T-cell (primary cell): ENCODE measurements around the gene WDR7. TPM values are rescaled to one million over a fixed set of nuclear protein-coding genes. Genes with fewer than 3 reads are reported as not detected.

ENCODE experiments used
- ATAC-seq, 4 experiments: fragments of 200-7000 bp in 3 of 4; fragments of 150-1000 bp in 1 of 4; cut with Tn5 transposase; replicated peaks in 1 of 4; 1 replicate in 3 of 4; 2 replicates in 1 of 4; pipeline ENCODE4 v1.10.0; 2021; ENCODE audit warnings: moderate library complexity in 3 of 4, mild to moderate bottlenecking in 2 of 4, moderate number of reproducible peaks in 1 of 4
- CTCF ChIA-PET, 2 donors: fragments of 300-600 bp; sonication (Branson Sonifier 250); formaldehyde crosslinking; loops; one replicate each; lab custom pipeline; 2022; ENCODE audit warnings: antibody characterized with exemption in 2 of 2; lab: Charles Lee
- POLR2A ChIA-PET, 2 donors: fragments of 300-600 bp; sonication (Branson Sonifier 250); formaldehyde crosslinking; loops; one replicate each; lab custom pipeline; 2022; ENCODE audit warnings: antibody characterized with exemption in 2 of 2; lab: Charles Lee
- DNase-seq, 35 experiments: peaks; one replicate each; pipeline versions ENCODE4 v3.0.0 to v3.0.0-alpha.2; 2013 to 2023
- H3K27ac ChIP-seq: one replicate; pipeline ENCODE4 v1.5.1; 2013; ENCODE audit warnings: low read length
- H3K27me3 ChIP-seq, 2 experiments: replicated peaks in 1 of 2; 1 replicate in 1 of 2; 2 replicates in 1 of 2; pipeline versions ENCODE4 v1.6.1 to v1.7.0; 2013; ENCODE audit warnings: low read length in 1 of 2, mixed read lengths in 1 of 2; ENCODE audit not compliant: control insufficient read depth in 2 of 2, insufficient read depth in 2 of 2; ENCODE audit errors: extremely low read depth in 1 of 2
- H3K36me3 ChIP-seq, 2 donors: 1 replicate in 1 of 2; 2 replicates in 1 of 2; pipeline versions ENCODE4 v1.6.1 to v1.7.0; 2013; ENCODE audit warnings: low read length in 1 of 2; ENCODE audit not compliant: control insufficient read depth in 2 of 2, insufficient read depth in 1 of 2; ENCODE audit errors: extremely low read depth in 1 of 2
- H3K4me1 ChIP-seq, 2 experiments: 1 replicate in 1 of 2; 2 replicates in 1 of 2; pipeline versions ENCODE4 v1.6.1 to v1.7.0; 2013; ENCODE audit warnings: low read length in 2 of 2, mixed read lengths in 1 of 2; ENCODE audit not compliant: insufficient read depth in 2 of 2, control insufficient read depth in 1 of 2; ENCODE audit errors: extremely low read depth in 1 of 2
- H3K4me3 ChIP-seq, 2 donors: 1 replicate in 1 of 2; 2 replicates in 1 of 2; pipeline versions ENCODE4 v1.5.1 to v1.7.0; 2013; ENCODE audit warnings: mild to moderate bottlenecking in 2 of 2, low read length in 1 of 2, moderate library complexity in 1 of 2; ENCODE audit not compliant: control insufficient read depth in 1 of 2; ENCODE audit errors: extremely low read depth in 1 of 2
- H3K9me3 ChIP-seq: 2 replicates; pipeline ENCODE4 v1.7.0; 2013
- H3K27ac Mint-ChIP-seq, 2 donors: one replicate each; pipeline ENCODE4 v1.8.0; 2020 to 2021; ENCODE audit warnings: mild to moderate bottlenecking in 2 of 2, mixed read lengths in 2 of 2
- H3K27me3 Mint-ChIP-seq, 2 donors: one replicate each; pipeline ENCODE4 v1.8.0; 2021 to 2022; ENCODE audit warnings: mixed read lengths in 2 of 2
- H3K36me3 Mint-ChIP-seq: one replicate; pipeline ENCODE4 v1.8.0; 2021; ENCODE audit warnings: mixed read lengths
- H3K4me1 Mint-ChIP-seq, 3 donors: one replicate each; pipeline ENCODE4 v1.8.0; 2020 to 2022; ENCODE audit warnings: mixed read lengths in 3 of 3, mild to moderate bottlenecking in 1 of 3
- H3K4me3 Mint-ChIP-seq, 3 donors: one replicate each; pipeline ENCODE4 v1.8.0; 2020 to 2022; ENCODE audit warnings: mild to moderate bottlenecking in 3 of 3, mixed read lengths in 3 of 3, moderate library complexity in 3 of 3
- H3K9me3 Mint-ChIP-seq, 3 donors: one replicate each; pipeline ENCODE4 v1.8.0; 2020 to 2022; ENCODE audit warnings: mixed read lengths in 3 of 3
- WGBS: methylation state at CpG from one replicate; pipeline ENCODE4 v1.1.5; 2013; ENCODE audit warnings: missing lambda C conversion rate; ENCODE audit not compliant: insufficient coverage; 5-methylcytosine and 5-hydroxymethylcytosine counted together
- total RNA-seq, 35 experiments: library from RNA in 6 of 35; stranded (reverse) in 6 of 35; fragments of 120-200 nt in 1 of 35; gene quantifications; one replicate each; pipeline versions ENCODE4 v1.2.1 to v1.2.4 and lab custom pipeline; 2013 to 2026

Gene WDR7
- total RNA-seq, 5 donors from 2014 or later (not counting 1 experiment from before 2014, with no cell fraction given), result 35.9 to 65.6 (median 41.5) TPM

DNA sequence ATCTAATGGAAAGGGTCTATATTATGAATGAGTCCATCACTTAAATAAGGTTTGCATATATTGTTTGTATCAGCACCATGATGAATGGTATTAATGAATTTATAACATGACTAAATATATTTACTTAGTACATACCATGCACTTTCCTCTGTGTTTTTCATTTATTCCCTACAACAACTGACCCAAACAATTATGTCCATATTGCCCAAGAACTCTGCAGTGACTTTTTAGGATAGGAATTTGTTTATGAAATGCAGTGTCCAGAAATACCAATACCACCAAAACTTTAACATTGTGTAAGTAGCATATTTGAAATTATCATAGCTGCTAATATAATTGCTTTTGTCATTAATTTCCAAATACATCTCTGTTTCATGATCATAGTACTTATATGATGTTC, 119.7 kb downstream of the WDR7 start:
- ChIA-PET CTCF (no interaction called here), POLR2A (no interaction called here)
- Mint-ChIP-seq H3K4me3 (no peak overlapping the region), H3K27me3 (no peaks in the 10 kb centered on the region), H3K4me1 (peaks cover 0 to 7% (median 0%) of the 10 kb centered on the region in 3 donors), H3K36me3 (peaks cover 49% of the 10 kb centered on the region), H3K9me3 (no peaks in the 10 kb centered on the region), H3K27ac (no peak overlapping the region)
- DNase-seq (no peak), ATAC-seq (no peak)
- Histone ChIP-seq H3K4me3 (no peak overlapping the region), H3K9me3 (no peaks in the 10 kb centered on the region), H3K27me3 (no peaks in the 10 kb centered on the region), H3K27ac (no peak overlapping the region), H3K36me3 (peaks cover 0 to 9% of the 10 kb centered on the region in 2 donors), H3K4me1 (no peaks in the 10 kb centered on the region)

DNA sequence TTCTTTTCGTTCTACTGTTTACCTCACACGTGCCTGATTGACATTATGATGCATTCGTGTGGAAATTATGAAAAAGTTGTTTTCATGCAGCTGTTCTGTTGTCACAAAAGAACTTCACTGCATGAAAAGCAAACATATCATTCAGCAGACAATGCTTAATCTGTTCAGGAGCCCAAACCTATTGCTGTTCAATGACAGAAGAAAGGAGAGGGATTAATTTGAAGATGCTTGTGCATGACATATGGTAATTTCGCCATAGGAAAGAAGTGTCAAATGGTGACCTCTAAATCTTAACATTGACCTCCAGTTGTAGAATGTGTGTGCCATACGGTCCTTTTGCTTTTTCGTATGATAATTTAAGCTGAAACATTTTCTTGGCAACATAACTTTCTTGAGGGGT, 124.5 kb downstream of the WDR7 start:
- CTCF ChIA-PET, result interaction anchor here in 1 of 2 donors (0.7 kb wide), 1 partner anchor 247 kb away, joined by 4 read pairs; no protein-coding TSS in a partner anchor
- H3K4me1 ChIP-seq, result no peaks in the 10 kb centered on the region
- H3K27ac Mint-ChIP-seq, result no peak overlapping the region
- POLR2A ChIA-PET, result interaction anchor here (0.6 to 0.7 kb wide), 2 partner anchors 15 to 16 kb away, joined by 3 to 4 read pairs; no protein-coding TSS in a partner anchor
- no peak overlapping the region for H3K4me3 Mint-ChIP-seq
- H3K36me3 Mint-ChIP-seq, result peaks cover 28% of the 10 kb centered on the region
- H3K27me3 ChIP-seq, result no peaks in the 10 kb centered on the region
- no peaks in the 10 kb centered on the region for H3K9me3 ChIP-seq
- no peak overlapping the region for H3K27ac ChIP-seq
- H3K4me3 ChIP-seq, result no peak overlapping the region
- no CpG with 5 or more reads among the region's 6 CpGs for WGBS
- DNase-seq, result no peak
- no peaks in the 10 kb centered on the region for H3K9me3 Mint-ChIP-seq
- no peak for ATAC-seq
- H3K36me3 ChIP-seq, result peaks cover 0 to 5% of the 10 kb centered on the region in 2 donors
- H3K4me1 Mint-ChIP-seq, result no peaks in the 10 kb centered on the region
- no peaks in the 10 kb centered on the region for H3K27me3 Mint-ChIP-seq

DNA sequence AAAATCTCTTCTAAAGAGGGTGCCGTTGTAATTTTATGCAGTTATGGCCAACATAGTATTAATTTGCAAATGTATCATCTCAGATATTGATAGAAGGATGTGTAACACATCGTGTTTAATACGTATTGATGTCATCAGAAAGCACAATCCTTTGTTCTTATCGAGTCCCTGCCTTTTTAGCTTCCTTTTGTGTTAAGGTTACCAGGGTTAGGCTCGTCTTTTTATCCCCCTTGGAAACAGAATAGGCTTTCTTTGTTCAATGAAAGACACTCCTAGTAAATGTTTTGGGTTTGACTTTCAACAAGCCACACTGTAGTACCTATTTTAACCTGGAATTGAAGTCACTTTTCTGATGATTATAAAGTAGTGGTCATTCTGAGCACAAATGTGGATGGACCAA, 136.2 kb downstream of the WDR7 start:
- no peak overlapping the region for H3K27ac Mint-ChIP-seq
- ChIA-PET CTCF (no interaction called here), POLR2A (no interaction called here)
- no CpG with 5 or more reads among the region's 5 CpGs for WGBS
- no peaks in the 10 kb centered on the region for H3K4me1 ChIP-seq
- H3K27me3 ChIP-seq, result no peaks in the 10 kb centered on the region
- H3K4me3 Mint-ChIP-seq, result no peak overlapping the region
- no peak for ATAC-seq
- peaks cover 44% of the 10 kb centered on the region for H3K36me3 Mint-ChIP-seq
- H3K4me3 ChIP-seq, result no peak overlapping the region
- DNase-seq, result no peak
- H3K4me1 Mint-ChIP-seq, result no peaks in the 10 kb centered on the region
- peaks cover 0 to 20% of the 10 kb centered on the region in 2 donors for H3K36me3 ChIP-seq
- no peaks in the 10 kb centered on the region for H3K9me3 Mint-ChIP-seq
- no peaks in the 10 kb centered on the region for H3K9me3 ChIP-seq
- no peak overlapping the region for H3K27ac ChIP-seq
- H3K27me3 Mint-ChIP-seq, result no peaks in the 10 kb centered on the region

DNA sequence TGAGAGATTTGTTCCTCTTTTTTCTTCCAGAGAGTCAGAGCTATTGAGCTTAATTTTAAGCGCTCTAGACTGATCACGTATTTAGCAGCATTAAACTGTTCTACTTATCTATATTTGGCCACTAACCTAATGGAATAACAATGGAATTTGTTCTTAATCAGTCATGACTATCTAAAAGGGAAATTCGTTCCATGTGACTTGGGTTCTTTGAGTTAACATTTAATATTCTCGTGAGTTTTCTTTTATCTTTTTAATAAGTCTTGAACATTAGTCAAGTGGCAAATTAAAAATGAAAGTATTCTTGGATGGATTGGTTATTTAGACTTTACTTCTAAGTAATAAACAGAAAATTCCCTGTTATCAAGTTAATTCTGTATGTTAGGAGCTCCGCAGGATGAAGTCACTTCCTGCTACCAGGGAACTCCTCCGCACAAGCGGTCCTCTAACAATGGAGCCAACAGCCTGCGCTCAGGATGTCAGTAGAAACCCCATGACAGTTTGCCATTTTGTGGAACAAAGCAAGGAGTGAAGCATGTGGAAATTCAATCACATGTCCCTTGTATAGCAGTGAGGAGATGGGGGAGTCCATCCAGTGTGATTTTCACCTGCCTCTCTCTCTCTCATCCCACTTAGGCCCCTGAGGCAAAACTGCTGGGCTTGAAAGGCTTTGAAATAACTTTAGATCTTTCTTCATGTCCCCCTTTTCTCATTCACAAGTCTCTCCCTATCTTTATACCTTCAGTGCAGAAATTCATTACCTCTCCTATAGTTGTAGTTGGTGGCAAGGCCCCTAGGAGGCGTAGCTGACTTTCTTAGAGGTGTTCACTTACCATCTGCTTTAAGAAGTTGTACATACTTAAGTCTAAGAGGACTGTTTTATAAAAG, 138.1 kb downstream of the WDR7 start:
- Histone ChIP-seq H3K27ac (no peak overlapping the region), H3K4me3 (no peak overlapping the region), H3K36me3 (peaks cover 0 to 14% of the 10 kb centered on the region in 2 donors), H3K27me3 (no peaks in the 10 kb centered on the region), H3K4me1 (no peaks in the 10 kb centered on the region), H3K9me3 (no peaks in the 10 kb centered on the region)
- DNase-seq (peak in 4 of 35 experiments; percentile 1 to 21 (median 3)), ATAC-seq (no peak)
- 100% methylated on average over 3 of the region's 9 CpGs for WGBS
- no peaks in the 10 kb centered on the region for H3K9me3 Mint-ChIP-seq
- POLR2A ChIA-PET, result interaction anchor here in 1 of 2 donors (0.6 kb wide), 1 partner anchor 170 kb away, joined by 4 read pairs; no protein-coding TSS in a partner anchor
- no peak overlapping the region for H3K27ac Mint-ChIP-seq
- no peak overlapping the region for H3K4me3 Mint-ChIP-seq
- peaks cover 51% of the 10 kb centered on the region for H3K36me3 Mint-ChIP-seq
- CTCF ChIA-PET, result interaction anchor here (0.5 to 1.0 kb wide), 3 partner anchors 9 to 49 kb away, joined by 3 read pairs; no protein-coding TSS in a partner anchor
- H3K4me1 Mint-ChIP-seq, result no peaks in the 10 kb centered on the region
- H3K27me3 Mint-ChIP-seq, result no peaks in the 10 kb centered on the region

DNA sequence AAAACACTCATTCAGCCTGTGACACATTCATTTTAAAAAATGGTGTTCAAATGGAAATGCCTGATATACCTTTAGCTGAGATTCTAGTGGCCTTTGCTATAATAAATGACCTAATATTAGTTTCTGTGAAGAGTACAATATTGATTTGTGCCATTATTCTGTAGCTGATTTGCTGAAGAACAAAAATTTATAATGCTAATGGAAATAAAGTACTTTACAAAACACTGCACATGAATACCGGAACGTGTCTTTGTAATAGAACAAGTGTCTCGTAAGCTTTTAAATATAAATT, 138.7 kb downstream of the WDR7 start:
- Mint-ChIP-seq H3K4me1 (no peaks in the 10 kb centered on the region), H3K27ac (no peak overlapping the region), H3K9me3 (no peaks in the 10 kb centered on the region), H3K36me3 (peaks cover 49% of the 10 kb centered on the region), H3K4me3 (no peak overlapping the region), H3K27me3 (no peaks in the 10 kb centered on the region)
- Histone ChIP-seq H3K36me3 (peaks cover 0 to 12% of the 10 kb centered on the region in 2 donors), H3K4me3 (no peak overlapping the region), H3K27ac (no peak overlapping the region), H3K4me1 (no peaks in the 10 kb centered on the region), H3K9me3 (no peaks in the 10 kb centered on the region), H3K27me3 (no peaks in the 10 kb centered on the region)
- CTCF ChIA-PET, result interaction anchor here (0.6 to 1.0 kb wide), 3 partner anchors 9 to 80 kb away, joined by 3 read pairs; no protein-coding TSS in a partner anchor
- no CpG with 5 or more reads among the region's 3 CpGs for whole genome bisulfite sequencing
- POLR2A ChIA-PET, result interaction anchor here in 1 of 2 donors (0.6 kb wide), 1 partner anchor 170 kb away, joined by 4 read pairs; no protein-coding TSS in a partner anchor
- ATAC-seq, result no peak
- no peak for DNase-seq

DNA sequence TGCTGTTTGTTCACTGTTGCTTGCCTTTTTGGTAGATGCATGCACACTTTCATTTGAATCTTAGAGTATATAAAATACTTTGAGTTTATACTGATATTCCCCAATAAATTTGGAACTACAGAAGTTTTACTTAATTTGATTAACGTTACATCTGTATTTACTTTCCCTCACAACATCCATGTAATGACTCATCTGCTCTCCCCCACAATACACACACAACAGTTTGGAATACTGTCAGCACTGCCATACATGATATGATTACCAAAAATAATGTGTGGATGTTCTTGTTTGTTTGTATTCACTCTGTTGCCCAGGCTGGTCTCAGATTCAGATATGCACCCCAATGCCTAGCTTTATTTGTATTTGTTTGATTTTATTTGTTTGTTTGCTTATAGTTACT, 144.2 kb downstream of the WDR7 start:
- no CpG with 5 or more reads among the region's 1 CpG for WGBS
- ChIA-PET CTCF (no interaction called here), POLR2A (no interaction called here)
- Histone ChIP-seq H3K4me3 (no peak overlapping the region), H3K36me3 (peaks cover 0 to 12% of the 10 kb centered on the region in 2 donors), H3K27me3 (no peaks in the 10 kb centered on the region), H3K4me1 (no peaks in the 10 kb centered on the region), H3K27ac (no peak overlapping the region), H3K9me3 (no peaks in the 10 kb centered on the region)
- Mint-ChIP-seq H3K27me3 (no peaks in the 10 kb centered on the region), H3K4me3 (no peak overlapping the region), H3K27ac (no peak overlapping the region), H3K4me1 (no peaks in the 10 kb centered on the region), H3K36me3 (peaks cover 42% of the 10 kb centered on the region), H3K9me3 (peaks cover 0 to 2% (median 0%) of the 10 kb centered on the region in 3 donors)
- no peak for ATAC-seq
- no peak for DNase-seq
